Calu3 (cell line): ENCODE measurements around the gene MBD3L5. TPM values are rescaled to one million over a fixed set of nuclear protein-coding genes. Genes with fewer than 3 reads are reported as not detected.
"Not testable (repeated sequence)": the region's sequence is repeated elsewhere in the genome, so short reads cannot be mapped to it uniquely, and the experiment has no call there.

ENCODE experiments used
- BruUV-seq: library from RNA; stranded (reverse); fragments of 400-500 nt; replicated peaks from 2 replicates; lab custom pipeline; 2021; lab: Mats Ljungman, UMichigan
- CTCF ChIA-PET: fragments of 300-600 bp; sonication (Branson Sonifier 250); formaldehyde crosslinking; loops from one replicate; lab custom pipeline; 2022; ENCODE audit warnings: antibody characterized with exemption; lab: Charles Lee
- DNase-seq: peaks from one replicate; pipeline ENCODE4 v3.0.0; 2022
- H3K27ac Mint-ChIP-seq: one replicate; pipeline ENCODE4 v1.8.0; 2022; ENCODE audit warnings: mixed read lengths; ENCODE audit not compliant: unreplicated experiment
- H3K27me3 Mint-ChIP-seq: one replicate; pipeline ENCODE4 v1.8.0; 2022; ENCODE audit warnings: mixed read lengths; ENCODE audit not compliant: unreplicated experiment
- H3K36me3 Mint-ChIP-seq: one replicate; pipeline ENCODE4 v1.8.0; 2022; ENCODE audit warnings: mild to moderate bottlenecking, moderate library complexity, mixed read lengths; ENCODE audit not compliant: insufficient read depth, unreplicated experiment
- H3K4me1 Mint-ChIP-seq: one replicate; pipeline ENCODE4 v1.8.0; 2022; ENCODE audit warnings: mild to moderate bottlenecking, low read depth, mixed read lengths; ENCODE audit not compliant: unreplicated experiment
- H3K4me3 Mint-ChIP-seq: one replicate; pipeline ENCODE4 v1.8.0; 2022; ENCODE audit warnings: mild to moderate bottlenecking, low read depth, moderate library complexity, mixed read lengths; ENCODE audit not compliant: unreplicated experiment
- H3K9me3 Mint-ChIP-seq: one replicate; pipeline ENCODE4 v1.8.0; 2022; ENCODE audit warnings: low read depth, mixed read lengths; ENCODE audit not compliant: unreplicated experiment
- CTCF ChIP-seq: fragments of 200-600 bp; IDR thresholded peaks from one replicate; pipeline ENCODE4 v1.8.0; 2022; ENCODE audit warnings: antibody characterized with exemption; ENCODE audit not compliant: unreplicated experiment
- intact Hi-C: fragments of 100-400 bp; cut with micrococcal nuclease; formaldehyde crosslinking; loops from one replicate; pipeline ENCODE4 v1.10.0; 2022; ENCODE audit not compliant: unreplicated experiment
- total RNA-seq: library from RNA; stranded (reverse); gene quantifications from 2 replicates; pipeline ENCODE4 v1.2.3, GENCODE V29; 2022

The MBD3L5 gene
- total RNA-seq, 1 experiment from 2014 or later: not detected

- no TSS peak for BruUV-seq
- CTCF ChIA-PET: no interaction called here
- intact Hi-C loops: no loop called here
- no peak for DNase-seq
- Mint-ChIP-seq H3K36me3 (no peaks in the 10 kb centered on the region), H3K4me3 (no peak overlapping the region), H3K27me3 (no peaks in the 10 kb centered on the region), H3K4me1 (no peaks in the 10 kb centered on the region), H3K27ac (no peak overlapping the region), H3K9me3 (peaks cover 3% of the 10 kb centered on the region)
- TF ChIP-seq CTCF: no peak
These were observed 33.0 kb downstream of the MBD3L5 start for GRCh38 chr19:7063339-7063738.

GRCh38 chr19:7063764-7064418, 33.5 kb downstream of the MBD3L5 start:
- Mint-ChIP-seq H3K4me1 (no peaks in the 10 kb centered on the region), H3K4me3 (no peak overlapping the region), H3K9me3 (peaks cover 3% of the 10 kb centered on the region), H3K36me3 (peaks cover 2% of the 10 kb centered on the region), H3K27ac (no peak overlapping the region), H3K27me3 (no peaks in the 10 kb centered on the region)
- BruUV-seq: no TSS peak
- DNase-seq: no peak
- intact Hi-C loops: no loop called here
- CTCF ChIA-PET: interaction anchor here (0.6 kb wide), 1 partner anchor 674 kb away, joined by 4 read pairs; no protein-coding TSS in a partner anchor
- no peak for TF ChIP-seq CTCF

GRCh38 chr19:7067122-7067521, 36.7 kb downstream of the MBD3L5 start:
- intact Hi-C loops, H3K9me3 Mint-ChIP-seq, H3K27ac Mint-ChIP-seq, BruUV-seq, H3K4me3 Mint-ChIP-seq, CTCF ChIA-PET, H3K27me3 Mint-ChIP-seq, H3K4me1 Mint-ChIP-seq: not testable (repeated sequence)
- peak; percentile 6 for DNase-seq
- peaks cover 26% of the 10 kb centered on the region for H3K36me3 Mint-ChIP-seq

GRCh38 chr19:7067716-7068115, 37.3 kb downstream of the MBD3L5 start:
- Mint-ChIP-seq H3K27ac (no peak overlapping the region), H3K27me3 (no peaks in the 10 kb centered on the region), H3K4me1 (no peaks in the 10 kb centered on the region), H3K36me3 (peaks cover 31% of the 10 kb centered on the region), H3K9me3 (peaks cover 6% of the 10 kb centered on the region), H3K4me3 (no peak overlapping the region)
- DNase-seq: no peak
- TF ChIP-seq CTCF: no peak
- intact Hi-C loops: no loop called here
- BruUV-seq: no TSS peak
- CTCF ChIA-PET: no interaction called here

- CTCF ChIA-PET: interaction anchor here (0.5 kb wide), 1 partner anchor 292 kb away, joined by 3 read pairs; no protein-coding TSS in a partner anchor
- TF ChIP-seq CTCF: no peak
- Mint-ChIP-seq H3K27ac (peak overlapping the region; percentile 17), H3K27me3 (no peaks in the 10 kb centered on the region), H3K4me1 (no peaks in the 10 kb centered on the region), H3K36me3 (peaks cover 36% of the 10 kb centered on the region), H3K4me3 (peak overlapping the region; percentile 92), H3K9me3 (peaks cover 6% of the 10 kb centered on the region)
- DNase-seq: no peak
- BruUV-seq: no TSS peak
- intact Hi-C loops: no loop called here
These were observed 38.2 kb downstream of the MBD3L5 start for GRCh38 chr19:7068599-7068998.
